Umbilical cord (tissue), 2 donors: ENCODE measurements around the gene DVL1. TPM values are rescaled to one million over a fixed set of nuclear protein-coding genes. Genes with fewer than 3 reads are reported as not detected.
A peak's percentile ranks its signal among the peaks of the same experiment; 100 is the strongest.
"Not testable (repeated sequence)": the region's sequence is repeated elsewhere in the genome, so short reads cannot be mapped to it uniquely, and the experiment has no call there.

Experiments used
- DNase-seq: peaks from one replicate; pipeline ENCODE4 v3.0.0-alpha.2; 2015; ENCODE audit warnings: low spot score
- total RNA-seq: library from RNA; depleted of rRNA; stranded (reverse); fragments of >200 nt; gene quantifications from one replicate; pipeline ENCODE4 v1.2.3, GENCODE V29; 2014; ENCODE audit warnings: low replicate concordance; ENCODE audit not compliant: insufficient read depth

Gene DVL1
- total RNA-seq = 72.9 TPM

GRCh38 chr1:1349256-1350012 is at the start of gene DVL1:
Gene DVL1, minus strand, starts transcription at chr1:1349418. Its CDS starts 353 bp downstream, at chr1:1349065.
- peak; percentile 74 for DNase-seq

- DNase-seq = no peak
Observed at GRCh38 chr1:1398677-1399186, 49.5 kb upstream of the DVL1 start.

GRCh38 chr1:1397839-1398523 is 48.8 kb upstream of the DVL1 start:
- DNase-seq = no peak

GRCh38 chr1:1395166-1395565 is 45.9 kb upstream of the DVL1 start:
- no peak for DNase-seq

- no peak for DNase-seq
Observed at GRCh38 chr1:1394116-1394515, 44.9 kb upstream of the DVL1 start.

- DNase-seq = no peak
Observed at GRCh38 chr1:1393428-1393827, 44.2 kb upstream of the DVL1 start.

GRCh38 chr1:1393014-1393413 is 43.8 kb upstream of the DVL1 start:
- no peak for DNase-seq

GRCh38 chr1:1391225-1391624 is 42.0 kb upstream of the DVL1 start:
- DNase-seq = no peak

GRCh38 chr1:1390675-1391074 is 41.5 kb upstream of the DVL1 start:
- DNase-seq = no peak

- DNase-seq = no peak
Observed at GRCh38 chr1:1388078-1388472, 38.9 kb upstream of the DVL1 start.

- DNase-seq = no peak
Observed at GRCh38 chr1:1387098-1388077, 38.2 kb upstream of the DVL1 start.

GRCh38 chr1:1385931-1386330 is 36.7 kb upstream of the DVL1 start:
- DNase-seq = no peak

GRCh38 chr1:1385339-1385738 is 36.1 kb upstream of the DVL1 start:
- not testable (repeated sequence) for DNase-seq

- DNase-seq = no peak
Observed at GRCh38 chr1:1381294-1381693, 32.1 kb upstream of the DVL1 start.

GRCh38 chr1:1380860-1381259 is 31.6 kb upstream of the DVL1 start:
- no peak for DNase-seq

GRCh38 chr1:1377540-1378205 is 28.5 kb upstream of the DVL1 start:
- DNase-seq = no peak

- DNase-seq = no peak
Observed at GRCh38 chr1:1376551-1377226, 27.5 kb upstream of the DVL1 start.

GRCh38 chr1:1374929-1375662 is 25.9 kb upstream of the DVL1 start, which contains the start of gene AURKAIP1:
Gene AURKAIP1, minus strand, starts transcription at chr1:1375207. Its CDS starts 451 bp downstream, at chr1:1374756.
- DNase-seq = peak; percentile 100

GRCh38 chr1:1374589-1374928 is 25.3 kb upstream of the DVL1 start:
- no peak for DNase-seq
